ENCODE results near the gene SLC25A41. TPM values are rescaled to one million over a fixed set of nuclear protein-coding genes. Genes with fewer than 3 reads are reported as not detected.
A peak's percentile ranks its signal among the peaks of the same experiment; 100 is the strongest.

SLC25A41 gene
- total and polyA plus RNA-seq, 2 of the 8 experiments (the other 6 are each of a cell fraction or from before 2014, with no cell fraction given): 0.50 TPM; not detected in 1

DNA sequence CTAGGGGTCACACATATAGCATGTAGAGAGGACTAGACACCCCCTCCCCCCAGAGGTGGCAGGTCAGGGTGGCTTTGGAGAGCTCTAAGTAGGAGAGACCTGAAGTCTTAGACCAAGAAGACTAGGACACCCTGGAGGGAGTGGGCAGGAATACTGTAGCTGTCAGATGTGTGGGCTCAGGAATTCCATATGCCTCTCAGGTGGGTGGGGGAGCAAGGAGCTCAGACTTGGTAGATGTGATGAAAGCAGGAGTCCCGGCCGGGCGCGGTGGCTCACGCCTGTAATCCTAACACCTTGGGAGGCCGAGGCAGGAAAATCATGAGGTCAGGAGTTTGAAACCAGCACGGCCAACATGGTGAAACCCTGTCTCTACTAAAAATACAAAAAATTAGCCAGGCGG, 32.1 kb upstream of the SLC25A41 start:
- Histone ChIP-seq H2BK5ac (ENCODE audit: low read depth, low read length) (no peak overlapping the region), H2BK15ac (ENCODE audit: low read length) (no peak overlapping the region), H3K9ac (replicated peaks in 1 of 4; ENCODE audit: extremely low read depth in 1 of 4, low read depth in 3 of 4, low read length in 3 of 4) (no peak overlapping the region), H3K36me3 (ENCODE audit: control insufficient read depth in 2 of 4, insufficient read depth in 4 of 4, low read length in 3 of 4) (peaks cover 0 to 8% (median 3%) of the 10 kb centered on the region in 4 experiments; a peak in 2 of 8 replicates), H3K9me3 (ENCODE audit: insufficient read depth in 2 of 2, low read depth in 1 of 2, low read length in 1 of 2) (no peaks in the 10 kb centered on the region), H3K23me2 (ENCODE audit: low read depth, low read length) (peaks cover 8% of the 10 kb centered on the region; the same call in 1 of the 2 replicates), H3K27me3 (replicated peaks in 1 of 4; ENCODE audit: control insufficient read depth in 3 of 4, extremely low read depth in 1 of 4, insufficient read depth in 3 of 4, low read length in 3 of 4) (no peaks in the 10 kb centered on the region; a peak in 1 of 7 replicates), H3K56ac (replicated peaks; ENCODE audit: insufficient read length, low read depth, low read length) (no peak overlapping the region), H4K91ac (replicated peaks; ENCODE audit: insufficient read length, low read length) (no peak overlapping the region), H4K5ac (ENCODE audit: insufficient read length, low read depth, low read length) (no peak overlapping the region), H3K4me2 (ENCODE audit: insufficient read depth in 1 of 2, low read depth in 2 of 2, low read length in 2 of 2) (peak overlapping the region; percentile 52 to 72; a peak in 3 of 4 replicates), H3K23ac (ENCODE audit: insufficient read length) (no peak overlapping the region), H4K20me1 (replicated peaks in 1 of 2; ENCODE audit: control insufficient read depth in 1 of 2, insufficient read depth in 2 of 2, low read length in 2 of 2) (peaks cover 0 to 14% of the 10 kb centered on the region in 2 experiments), H2BK120ac (replicated peaks; ENCODE audit: low read depth, low read length) (no peak overlapping the region), H3K4me3 (ENCODE audit: extremely low read depth in 1 of 4, insufficient read depth in 2 of 4, low read depth in 3 of 4, low read length in 4 of 4) (peak overlapping the region in 1 of 4 experiments; percentile 93; a peak in 2 of 8 replicates), H4K8ac (ENCODE audit: extremely low read depth, insufficient read depth, low read length) (no peak overlapping the region; the same call in 1 of the 2 replicates), H3K14ac (ENCODE audit: insufficient read length) (no peak overlapping the region), H3K79me1 (ENCODE audit: low read depth, low read length) (no peaks in the 10 kb centered on the region; the same call in 1 of the 2 replicates), H2AFZ (ENCODE audit: low read length) (no peak overlapping the region), H3K4me1 (replicated peaks in 1 of 4; ENCODE audit: control insufficient read depth in 3 of 4, insufficient read depth in 4 of 4, low read length in 3 of 4) (peaks cover 0 to 8% (median 4%) of the 10 kb centered on the region in 4 experiments; a peak in 4 of 7 replicates), H2AK5ac (ENCODE audit: low read depth, low read length) (0 out of 2 replicates have a peak overlapping the region, but pooled peaks have one; percentile 24), H3K27ac (ENCODE audit: low read depth, low read length) (no peak overlapping the region), H2BK12ac (ENCODE audit: low read depth, low read length) (no peak overlapping the region), H2BK20ac (ENCODE audit: low read length) (no peak overlapping the region), H3K18ac (ENCODE audit: extremely low read depth, low read length) (no peak overlapping the region), H3K79me2 (ENCODE audit: control insufficient read depth in 1 of 2, insufficient read depth in 2 of 2, low read length in 2 of 2) (peaks cover 0 to 9% of the 10 kb centered on the region in 2 experiments; a peak in 2 of 4 replicates), H3K4ac (replicated peaks; ENCODE audit: insufficient read length, low read depth, low read length) (no peak overlapping the region)
- ChIA-PET POLR2A (ENCODE audit: partially characterized antibody) (interaction anchor here (1.2 to 1.6 kb wide), 3 partner anchors 10 to 44 kb away, joined by 5 to 9 read pairs (median 6); no protein-coding TSS in a partner anchor), CTCF (ENCODE audit: partially characterized antibody) (interaction anchor here (2.2 kb wide), 1 partner anchor 15 kb away, joined by 7 read pairs; the partner anchor contains the start of gene DENND1C)
- TF ChIP-seq JUND (IDR thresholded peaks at IDR 0.05; ENCODE audit: low read length): no peak
- TF ChIP-seq, protein P1, sequence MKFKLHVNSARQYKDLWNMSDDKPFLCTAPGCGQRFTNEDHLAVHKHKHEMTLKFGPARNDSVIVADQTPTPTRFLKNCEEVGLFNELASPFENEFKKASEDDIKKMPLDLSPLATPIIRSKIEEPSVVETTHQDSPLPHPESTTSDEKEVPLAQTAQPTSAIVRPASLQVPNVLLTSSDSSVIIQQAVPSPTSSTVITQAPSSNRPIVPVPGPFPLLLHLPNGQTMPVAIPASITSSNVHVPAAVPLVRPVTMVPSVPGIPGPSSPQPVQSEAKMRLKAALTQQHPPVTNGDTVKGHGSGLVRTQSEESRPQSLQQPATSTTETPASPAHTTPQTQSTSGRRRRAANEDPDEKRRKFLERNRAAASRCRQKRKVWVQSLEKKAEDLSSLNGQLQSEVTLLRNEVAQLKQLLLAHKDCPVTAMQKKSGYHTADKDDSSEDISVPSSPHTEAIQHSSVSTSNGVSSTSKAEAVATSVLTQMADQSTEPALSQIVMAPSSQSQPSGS (IDR thresholded peaks at IDR 0.05; ENCODE audit: low read length): no peak
- TF ChIP-seq TBP (IDR thresholded peaks at IDR 0.05; ENCODE audit: low read depth, low read length): no peak
- TF ChIP-seq, protein P2, sequence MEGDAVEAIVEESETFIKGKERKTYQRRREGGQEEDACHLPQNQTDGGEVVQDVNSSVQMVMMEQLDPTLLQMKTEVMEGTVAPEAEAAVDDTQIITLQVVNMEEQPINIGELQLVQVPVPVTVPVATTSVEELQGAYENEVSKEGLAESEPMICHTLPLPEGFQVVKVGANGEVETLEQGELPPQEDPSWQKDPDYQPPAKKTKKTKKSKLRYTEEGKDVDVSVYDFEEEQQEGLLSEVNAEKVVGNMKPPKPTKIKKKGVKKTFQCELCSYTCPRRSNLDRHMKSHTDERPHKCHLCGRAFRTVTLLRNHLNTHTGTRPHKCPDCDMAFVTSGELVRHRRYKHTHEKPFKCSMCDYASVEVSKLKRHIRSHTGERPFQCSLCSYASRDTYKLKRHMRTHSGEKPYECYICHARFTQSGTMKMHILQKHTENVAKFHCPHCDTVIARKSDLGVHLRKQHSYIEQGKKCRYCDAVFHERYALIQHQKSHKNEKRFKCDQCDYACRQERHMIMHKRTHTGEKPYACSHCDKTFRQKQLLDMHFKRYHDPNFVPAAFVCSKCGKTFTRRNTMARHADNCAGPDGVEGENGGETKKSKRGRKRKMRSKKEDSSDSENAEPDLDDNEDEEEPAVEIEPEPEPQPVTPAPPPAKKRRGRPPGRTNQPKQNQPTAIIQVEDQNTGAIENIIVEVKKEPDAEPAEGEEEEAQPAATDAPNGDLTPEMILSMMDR (IDR thresholded peaks at IDR 0.05; ENCODE audit: control extremely low read depth in 1 of 3, insufficient read depth in 1 of 3, low read depth in 1 of 3, low read length in 3 of 3): no peak
- TF ChIP-seq ASH2L (IDR thresholded peaks at IDR 0.05; ENCODE audit: low read length): no peak
- no peak for TF ChIP-seq TCF12 (IDR thresholded peaks at IDR 0.05; ENCODE audit: low read depth, low read length)
- no peak for DNase-seq (ENCODE audit: low read depth in 1 of 2, low spot score in 2 of 2)
- no peak for FAIRE-seq
- 94% methylated on average over 8 of the region's 8 CpGs; no CpG with 5 or more reads in 1 of the 2 experiments for WGBS, 2 experiments (ENCODE audit: extremely low coverage in 1 of 2, insufficient coverage in 1 of 2, insufficient read length in 1 of 2, insufficient replicate concordance in 2 of 2, low coverage in 1 of 2, low lambda C conversion rate in 2 of 2, missing lambda C conversion rate in 1 of 2)

All from H1 (cell line).